Rectal smooth muscle tissue (tissue), 1 donor: ENCODE measurements around the gene DOK7.
"Not testable (repeated sequence)": the region's sequence is repeated elsewhere in the genome, so short reads cannot be mapped to it uniquely, and the experiment has no call there.

Experiments
- H3K27ac ChIP-seq: one replicate; pipeline ENCODE4 v1.7.0; 2013; ENCODE audit warnings: low read depth, low read length, inconsistent platforms
- H3K27me3 ChIP-seq: one replicate; pipeline ENCODE4 v1.7.0; 2013; ENCODE audit warnings: low read length; ENCODE audit not compliant: control insufficient read depth, insufficient read depth
- H3K36me3 ChIP-seq: one replicate; pipeline ENCODE4 v1.7.0; 2013; ENCODE audit warnings: low read length; ENCODE audit not compliant: control insufficient read depth, insufficient read depth
- H3K4me1 ChIP-seq: one replicate; pipeline ENCODE4 v1.7.0; 2013; ENCODE audit warnings: low read length; ENCODE audit not compliant: control insufficient read depth, insufficient read depth
- H3K4me3 ChIP-seq: one replicate; pipeline ENCODE4 v1.7.0; 2013; ENCODE audit warnings: low read length
- H3K9ac ChIP-seq: one replicate; pipeline ENCODE4 v1.7.0; 2013; ENCODE audit warnings: low read length

DOK7 gene

GRCh38 chr4:3449047-3449573 is 14.0 kb upstream of the DOK7 start:
- Histone ChIP-seq H3K4me3 (no peak overlapping the region), H3K4me1 (no peaks in the 10 kb centered on the region), H3K27me3 (no peaks in the 10 kb centered on the region), H3K36me3 (no peaks in the 10 kb centered on the region), H3K9ac (no peak overlapping the region), H3K27ac (no peak overlapping the region)

- Histone ChIP-seq H3K27me3 (no peaks in the 10 kb centered on the region), H3K9ac (no peak overlapping the region), H3K4me3 (no peak overlapping the region), H3K36me3 (no peaks in the 10 kb centered on the region), H3K4me1 (no peaks in the 10 kb centered on the region), H3K27ac (no peak overlapping the region)
Measured at GRCh38 chr4:3449574-3450534, 13.3 kb upstream of the DOK7 start.

GRCh38 chr4:3450643-3451042 is 12.5 kb upstream of the DOK7 start:
- Histone ChIP-seq H3K4me1 (no peaks in the 10 kb centered on the region), H3K36me3 (no peaks in the 10 kb centered on the region), H3K27ac (no peak overlapping the region), H3K4me3 (no peak overlapping the region), H3K27me3 (no peaks in the 10 kb centered on the region), H3K9ac (no peak overlapping the region)

GRCh38 chr4:3451956-3452355 is 11.2 kb upstream of the DOK7 start:
- Histone ChIP-seq H3K27ac (no peak overlapping the region), H3K27me3 (no peaks in the 10 kb centered on the region), H3K4me1 (no peaks in the 10 kb centered on the region), H3K9ac (no peak overlapping the region), H3K4me3 (no peak overlapping the region), H3K36me3 (no peaks in the 10 kb centered on the region)

- H3K4me3 ChIP-seq: no peak overlapping the region
Measured at GRCh38 chr4:3452376-3452775, 10.7 kb upstream of the DOK7 start.

GRCh38 chr4:3455596-3455995 is 7.5 kb upstream of the DOK7 start:
- H3K4me1 ChIP-seq, H3K36me3 ChIP-seq, H3K4me3 ChIP-seq, H3K27me3 ChIP-seq, H3K9ac ChIP-seq, H3K27ac ChIP-seq: not testable (repeated sequence)

More at GRCh38 chr4:3452376-3452775, 10.7 kb upstream of the DOK7 start:
- Histone ChIP-seq H3K27ac (no peak overlapping the region), H3K27me3 (no peaks in the 10 kb centered on the region), H3K9ac (no peak overlapping the region), H3K4me1 (no peaks in the 10 kb centered on the region), H3K36me3 (no peaks in the 10 kb centered on the region)

- Histone ChIP-seq H3K4me1 (no peaks in the 10 kb centered on the region), H3K27ac (no peak overlapping the region), H3K4me3 (no peak overlapping the region), H3K9ac (no peak overlapping the region), H3K36me3 (no peaks in the 10 kb centered on the region), H3K27me3 (peaks cover 5% of the 10 kb centered on the region)
Measured at GRCh38 chr4:3458371-3458770, 4.7 kb upstream of the DOK7 start.

GRCh38 chr4:3459156-3459555 is 4.0 kb upstream of the DOK7 start:
- not testable (repeated sequence) for H3K36me3 ChIP-seq, H3K27ac ChIP-seq, H3K4me3 ChIP-seq, H3K9ac ChIP-seq, H3K4me1 ChIP-seq, H3K27me3 ChIP-seq

- H3K36me3 ChIP-seq: no peaks in the 10 kb centered on the region
- no peaks in the 10 kb centered on the region for H3K4me1 ChIP-seq
- H3K27me3 ChIP-seq: peaks cover 10% of the 10 kb centered on the region
- no peak overlapping the region for H3K9ac ChIP-seq
- H3K4me3 ChIP-seq: no peak overlapping the region
- H3K27ac ChIP-seq: no peak overlapping the region
Measured at GRCh38 chr4:3460926-3461325, 2.2 kb upstream of the DOK7 start.

- Histone ChIP-seq H3K27me3 (peaks cover 10% of the 10 kb centered on the region), H3K4me3 (no peak overlapping the region), H3K36me3 (no peaks in the 10 kb centered on the region), H3K9ac (no peak overlapping the region), H3K27ac (no peak overlapping the region), H3K4me1 (no peaks in the 10 kb centered on the region)
Measured at GRCh38 chr4:3461515-3462291, 1.4 kb upstream of the DOK7 start.

- Histone ChIP-seq H3K27ac (no peak overlapping the region), H3K36me3 (no peaks in the 10 kb centered on the region), H3K4me3 (no peak overlapping the region), H3K4me1 (no peaks in the 10 kb centered on the region), H3K27me3 (peaks cover 10% of the 10 kb centered on the region), H3K9ac (no peak overlapping the region)
Measured at GRCh38 chr4:3462321-3462789, 751 bp upstream of the DOK7 start.

GRCh38 chr4:3463556-3464348 is 646 bp downstream of the DOK7 start:
- H3K4me3 ChIP-seq: no peak overlapping the region

More at GRCh38 chr4:3463556-3464348, 646 bp downstream of the DOK7 start:
- peaks cover 10% of the 10 kb centered on the region for H3K27me3 ChIP-seq
- no peak overlapping the region for H3K9ac ChIP-seq
- H3K36me3 ChIP-seq: no peaks in the 10 kb centered on the region
- no peaks in the 10 kb centered on the region for H3K4me1 ChIP-seq
- H3K27ac ChIP-seq: no peak overlapping the region
